Vagina (tissue), 2 donors: ENCODE results near the gene SLC5A10. TPM values are rescaled to one million over a fixed set of nuclear protein-coding genes. Genes with fewer than 3 reads are reported as not detected.

Experiments
- DNase-seq, 2 donors: peaks; one replicate each; pipeline ENCODE4 v3.0.0-alpha.2; 2017; ENCODE audit errors: extremely low spot score in 2 of 2
- H3K27ac ChIP-seq: fragments of 200-600 bp; sonication (generic); one replicate; pipeline ENCODE4 v1.5.1; 2019
- H3K27me3 ChIP-seq: fragments of 200-600 bp; sonication (generic); one replicate; pipeline ENCODE4 v1.5.1; 2019
- H3K36me3 ChIP-seq, 2 donors: fragments of 200-600 bp; sonication (generic); one replicate each; pipeline ENCODE4 v1.5.1; 2017 to 2019
- H3K4me1 ChIP-seq: fragments of 200-600 bp; sonication (generic); one replicate; pipeline ENCODE4 v1.5.1; 2019
- H3K4me3 ChIP-seq, 2 donors: fragments of 200-600 bp; sonication (generic); 1 replicate in 1 of 2; 2 replicates in 1 of 2; pipeline ENCODE4 v1.5.1; 2016 to 2019
- H3K9me3 ChIP-seq: fragments of 200-600 bp; sonication (generic); one replicate; pipeline ENCODE4 v1.5.1; 2019
- CTCF ChIP-seq, 3 experiments: fragments of 450-650 bp in 2 of 3; fragments of 200-600 bp in 1 of 3; sonication (generic) in 1 of 3; IDR thresholded peaks; one replicate each; pipeline ENCODE4 v1.5.1; 2017 to 2019; ENCODE audit warnings: antibody characterized with exemption in 3 of 3, mild to moderate bottlenecking in 2 of 3, moderate library complexity in 2 of 3
- POLR2A ChIP-seq, 2 donors: fragments of 450-650 bp; IDR thresholded peaks; one replicate each; pipeline ENCODE4 v1.6.1; 2017; ENCODE audit warnings: antibody characterized with exemption in 2 of 2, mild to moderate bottlenecking in 2 of 2, moderate library complexity in 2 of 2
- POLR2AphosphoS5 ChIP-seq, 2 donors: sonication (generic); formaldehyde crosslinking; IDR thresholded peaks; one replicate each; pipeline ENCODE4 v1.9.0; 2017; ENCODE audit warnings: antibody characterized with exemption in 2 of 2, mild to moderate bottlenecking in 2 of 2, low read depth in 1 of 2; ENCODE audit not compliant: insufficient read depth in 1 of 2
- intact Hi-C: fragments of 100-400 bp; cut with DNase I; formaldehyde crosslinking; loops from one replicate; pipeline ENCODE4 v1.15.1; 2023
- total RNA-seq: library from RNA; depleted of rRNA; stranded (reverse); fragments of >200 nt; gene quantifications from one replicate; pipeline ENCODE4 v1.2.3, GENCODE V29; 2016

The SLC5A10 gene
- total RNA-seq, 1 donor from 2014 or later: not detected

GRCh38 chr17:18960803-18961511 is 9.0 kb downstream of the SLC5A10 start:
- Histone ChIP-seq H3K36me3 (no peaks in the 10 kb centered on the region), H3K4me3 (no peak overlapping the region), H3K27ac (no peak overlapping the region), H3K27me3 (no peaks in the 10 kb centered on the region), H3K4me1 (no peaks in the 10 kb centered on the region), H3K9me3 (no peaks in the 10 kb centered on the region)
- TF ChIP-seq POLR2A (IDR thresholded peaks at IDR 0.05) (no peak), CTCF (IDR thresholded peaks at IDR 0.05) (peak; percentile 65 to 81 (median 81))
- intact Hi-C loops: no loop called here
- no peak for DNase-seq

- Histone ChIP-seq H3K27me3 (no peaks in the 10 kb centered on the region), H3K36me3 (no peaks in the 10 kb centered on the region), H3K9me3 (no peaks in the 10 kb centered on the region), H3K4me1 (no peaks in the 10 kb centered on the region), H3K4me3 (no peak overlapping the region), H3K27ac (no peak overlapping the region)
- intact Hi-C loops: no loop called here
- TF ChIP-seq POLR2A (IDR thresholded peaks at IDR 0.05): no peak
- no peak for TF ChIP-seq CTCF (IDR thresholded peaks at IDR 0.05)
- no peak for TF ChIP-seq POLR2AphosphoS5 (IDR thresholded peaks at IDR 0.05; ENCODE audit: insufficient read depth in 1 of 2, low read depth in 1 of 2)
- DNase-seq: no peak
Measured at GRCh38 chr17:18961634-18962493, 9.9 kb downstream of the SLC5A10 start.

GRCh38 chr17:18962494-18962815 is 10.5 kb downstream of the SLC5A10 start:
- TF ChIP-seq CTCF (IDR thresholded peaks at IDR 0.05): no peak
- TF ChIP-seq POLR2AphosphoS5 (IDR thresholded peaks at IDR 0.05; ENCODE audit: insufficient read depth in 1 of 2, low read depth in 1 of 2): no peak
- TF ChIP-seq POLR2A (IDR thresholded peaks at IDR 0.05): no peak
- Histone ChIP-seq H3K27me3 (no peaks in the 10 kb centered on the region), H3K4me3 (no peak overlapping the region), H3K9me3 (no peaks in the 10 kb centered on the region), H3K36me3 (no peaks in the 10 kb centered on the region), H3K4me1 (peaks cover 1% of the 10 kb centered on the region), H3K27ac (no peak overlapping the region)
- no peak for DNase-seq
- intact Hi-C loops: no loop called here

GRCh38 chr17:18963126-18964017 is 11.4 kb downstream of the SLC5A10 start:
- no peak overlapping the region for H3K4me3 ChIP-seq
- intact Hi-C loops: no loop called here
- DNase-seq: no peak
- H3K27me3 ChIP-seq: no peaks in the 10 kb centered on the region
- H3K27ac ChIP-seq: no peak overlapping the region
- H3K4me1 ChIP-seq: peaks cover 10% of the 10 kb centered on the region
- H3K36me3 ChIP-seq: no peaks in the 10 kb centered on the region
- no peaks in the 10 kb centered on the region for H3K9me3 ChIP-seq
- TF ChIP-seq POLR2AphosphoS5 (IDR thresholded peaks at IDR 0.05; ENCODE audit: insufficient read depth in 1 of 2, low read depth in 1 of 2) (no peak), CTCF (IDR thresholded peaks at IDR 0.05) (no peak), POLR2A (IDR thresholded peaks at IDR 0.05) (no peak)
